GM19395 (cell line): ENCODE measurements around the gene FAM83E.
A peak's percentile ranks its signal among the peaks of the same experiment; 100 is the strongest.

Source experiments
- ATAC-seq: cut with Tn5 transposase; IDR thresholded peaks from one replicate; pipeline ENCODE4 v1.9.1; 2021; ENCODE audit warnings: mild to moderate bottlenecking, moderate library complexity; ENCODE audit not compliant: unreplicated experiment

The FAM83E gene

GRCh38 chr19:48629297-48629598 lies 14.4 kb upstream of the FAM83E start:
- no peak for ATAC-seq

- no peak for ATAC-seq
Observed at GRCh38 chr19:48628486-48629296, 13.8 kb upstream of the FAM83E start.

- ATAC-seq = no peak
Observed at GRCh38 chr19:48627865-48628314, 13.0 kb upstream of the FAM83E start.

- no peak for ATAC-seq
Observed at GRCh38 chr19:48627201-48627864, 12.5 kb upstream of the FAM83E start.

- ATAC-seq = no peak
Observed at GRCh38 chr19:48625891-48626327, 11.0 kb upstream of the FAM83E start.

GRCh38 chr19:48624791-48625723 lies 10.2 kb upstream of the FAM83E start:
- no peak for ATAC-seq

GRCh38 chr19:48624067-48624594 lies 9.3 kb upstream of the FAM83E start:
- ATAC-seq = peak; percentile 61

GRCh38 chr19:48623556-48624066 lies 8.7 kb upstream of the FAM83E start:
- ATAC-seq = no peak

- no peak for ATAC-seq
Observed at GRCh38 chr19:48619692-48620585, 5.1 kb upstream of the FAM83E start.

- ATAC-seq = peak; percentile 87
Observed at GRCh38 chr19:48618916-48619691, 4.2 kb upstream of the FAM83E start, which contains the start of the genes RPL18 and SPHK2. TSS of gene RPL18 (minus strand) at chr19:48619178. CDS start at chr19:48619143, 35 bp downstream. TSS of gene SPHK2 (plus strand) at chr19:48619506. CDS start at chr19:48620515, 1,009 bp downstream.

- no peak for ATAC-seq
Observed at GRCh38 chr19:48618278-48618915, 3.5 kb upstream of the FAM83E start.

GRCh38 chr19:48617146-48617937 lies 2.5 kb upstream of the FAM83E start:
- no peak for ATAC-seq

GRCh38 chr19:48616491-48617056 lies 1.7 kb upstream of the FAM83E start:
- no peak for ATAC-seq

GRCh38 chr19:48616041-48616436 lies 1.2 kb upstream of the FAM83E start:
- no peak for ATAC-seq

GRCh38 chr19:48615231-48616040 lies 560 bp upstream of the FAM83E start:
- no peak for ATAC-seq

GRCh38 chr19:48613852-48614435 lies 932 bp downstream of the FAM83E start:
- no peak for ATAC-seq
